ELF-1 (cell line): ENCODE measurements around the gene ADAMTS13.

Source experiments
- DNase-seq: peaks from one replicate; pipeline ENCODE4 v3.0.0-alpha.2; 2016; ENCODE audit warnings: low read depth, low spot score

The ADAMTS13 gene

GRCh38 chr9:133489253-133490190 is 67.4 kb downstream of the ADAMTS13 start:
- no peak for DNase-seq

- no peak for DNase-seq
Observed at GRCh38 chr9:133490201-133490681, 68.1 kb downstream of the ADAMTS13 start.

- DNase-seq, result no peak
Observed at GRCh38 chr9:133490865-133491655, 68.9 kb downstream of the ADAMTS13 start.

- DNase-seq, result no peak
Observed at GRCh38 chr9:133491656-133491925, 69.4 kb downstream of the ADAMTS13 start.

GRCh38 chr9:133492061-133493021 is 70.2 kb downstream of the ADAMTS13 start:
- no peak for DNase-seq

- no peak for DNase-seq
Observed at GRCh38 chr9:133493428-133493827, 71.3 kb downstream of the ADAMTS13 start.

- DNase-seq, result no peak
Observed at GRCh38 chr9:133493845-133494540, 71.8 kb downstream of the ADAMTS13 start.

GRCh38 chr9:133494636-133495326 is 72.6 kb downstream of the ADAMTS13 start:
- no peak for DNase-seq

- DNase-seq, result no peak
Observed at GRCh38 chr9:133495327-133496293, 73.4 kb downstream of the ADAMTS13 start.

GRCh38 chr9:133496861-133497842 is 75.0 kb downstream of the ADAMTS13 start:
- DNase-seq, result no peak

GRCh38 chr9:133499132-133499891 is 77.1 kb downstream of the ADAMTS13 start:
- no peak for DNase-seq

- no peak for DNase-seq
Observed at GRCh38 chr9:133499892-133500270, 77.7 kb downstream of the ADAMTS13 start.

GRCh38 chr9:133502112-133502511 is 79.9 kb downstream of the ADAMTS13 start:
- no peak for DNase-seq

- DNase-seq, result no peak
Observed at GRCh38 chr9:133505186-133505830, 83.1 kb downstream of the ADAMTS13 start.

- DNase-seq, result no peak
Observed at GRCh38 chr9:133505901-133506652, 83.9 kb downstream of the ADAMTS13 start.

GRCh38 chr9:133506653-133507038 is 84.5 kb downstream of the ADAMTS13 start:
- DNase-seq, result no peak
